ENCODE measurements around the gene TSSK2. TPM values are rescaled to one million over a fixed set of nuclear protein-coding genes. Genes with fewer than 3 reads are reported as not detected.

The TSSK2 gene
- total and polyA plus RNA-seq, 2 of the 8 experiments (the other 6 are each of a cell fraction or from before 2014, with no cell fraction given): not detected

- Histone ChIP-seq H3K9ac (replicated peaks in 1 of 4; ENCODE audit: extremely low read depth in 1 of 4, low read depth in 3 of 4, low read length in 3 of 4) (no peak overlapping the region), H3K18ac (ENCODE audit: extremely low read depth, low read length) (no peak overlapping the region), H4K8ac (ENCODE audit: extremely low read depth, insufficient read depth, low read length) (no peak overlapping the region), H2BK5ac (ENCODE audit: low read depth, low read length) (no peak overlapping the region), H3K4ac (replicated peaks; ENCODE audit: insufficient read length, low read depth, low read length) (no peak overlapping the region), H3K56ac (replicated peaks; ENCODE audit: insufficient read length, low read depth, low read length) (no peak overlapping the region), H4K91ac (replicated peaks; ENCODE audit: insufficient read length, low read length) (no peak overlapping the region), H2AFZ (ENCODE audit: low read length) (no peak overlapping the region), H3K27ac (ENCODE audit: low read depth, low read length) (no peak overlapping the region), H3K27me3 (replicated peaks in 1 of 4; ENCODE audit: control insufficient read depth in 3 of 4, extremely low read depth in 1 of 4, insufficient read depth in 3 of 4, low read length in 3 of 4) (no peaks in the 10 kb centered on the region), H3K36me3 (ENCODE audit: control insufficient read depth in 2 of 4, insufficient read depth in 4 of 4, low read length in 3 of 4) (peaks cover 0 to 6% (median 4%) of the 10 kb centered on the region in 4 experiments; a peak in 3 of 8 replicates), H4K5ac (ENCODE audit: insufficient read length, low read depth, low read length) (no peak overlapping the region), H3K4me2 (ENCODE audit: insufficient read depth in 1 of 2, low read depth in 2 of 2, low read length in 2 of 2) (no peak overlapping the region), H2BK15ac (ENCODE audit: low read length) (no peak overlapping the region), H4K20me1 (replicated peaks in 1 of 2; ENCODE audit: control insufficient read depth in 1 of 2, insufficient read depth in 2 of 2, low read length in 2 of 2) (peaks cover 5 to 9% of the 10 kb centered on the region in 2 experiments), H3K9me3 (ENCODE audit: insufficient read depth in 2 of 2, low read depth in 1 of 2, low read length in 1 of 2) (peaks cover 0 to 6% of the 10 kb centered on the region in 2 experiments; a peak in 1 of 4 replicates), H2BK120ac (replicated peaks; ENCODE audit: low read depth, low read length) (no peak overlapping the region), H3K4me3 (ENCODE audit: extremely low read depth in 1 of 4, insufficient read depth in 2 of 4, low read depth in 3 of 4, low read length in 4 of 4) (no peak overlapping the region), H3K4me1 (replicated peaks in 1 of 4; ENCODE audit: control insufficient read depth in 3 of 4, insufficient read depth in 4 of 4, low read length in 3 of 4) (peaks cover 0 to 3% (median 0%) of the 10 kb centered on the region in 4 experiments; a peak in 1 of 7 replicates), H2AK5ac (ENCODE audit: low read depth, low read length) (no peak overlapping the region), H3K79me2 (ENCODE audit: control insufficient read depth in 1 of 2, insufficient read depth in 2 of 2, low read length in 2 of 2) (peaks cover 0 to 6% of the 10 kb centered on the region in 2 experiments; a peak in 3 of 4 replicates), H3K14ac (ENCODE audit: insufficient read length) (no peak overlapping the region), H3K79me1 (ENCODE audit: low read depth, low read length) (peaks cover 4% of the 10 kb centered on the region), H3K23ac (ENCODE audit: insufficient read length) (no peak overlapping the region), H2BK20ac (ENCODE audit: low read length) (no peak overlapping the region), H3K23me2 (ENCODE audit: low read depth, low read length) (no peaks in the 10 kb centered on the region), H2BK12ac (ENCODE audit: low read depth, low read length) (no peak overlapping the region)
- DNase-seq (ENCODE audit: low read depth in 1 of 2, low spot score in 2 of 2) (no peak), FAIRE-seq (no peak)
- POLR2A ChIA-PET (ENCODE audit: partially characterized antibody): no interaction called here
- no peak for TF ChIP-seq CBX5 (IDR thresholded peaks at IDR 0.05; ENCODE audit: low read depth, low read length)
- no peak for TF ChIP-seq TCF12 (IDR thresholded peaks at IDR 0.05; ENCODE audit: low read depth, low read length)
- no peak for TF ChIP-seq RBBP5 (IDR thresholded peaks at IDR 0.05; ENCODE audit: borderline replicate concordance, low read depth, low read length)
- 91% methylated on average over 5 of the region's 6 CpGs; no CpG with 5 or more reads in 1 of the 2 experiments for WGBS, 2 experiments (ENCODE audit: extremely low coverage in 1 of 2, insufficient coverage in 1 of 2, insufficient read length in 1 of 2, insufficient replicate concordance in 2 of 2, low coverage in 1 of 2, low lambda C conversion rate in 2 of 2, missing lambda C conversion rate in 1 of 2)
- CTCF ChIA-PET (ENCODE audit: partially characterized antibody): interaction anchor here (1.0 to 1.6 kb wide), 3 partner anchors 31 to 535 kb away, joined by 3 to 6 read pairs (median 3); no protein-coding TSS in a partner anchor
These were observed 44.7 kb upstream of the TSSK2 start for GRCh38 chr22:19086417-19086816.

Measured in H1 (cell line).